Keratinocyte (primary cell): Measurements from ENCODE around the gene ARHGAP4. TPM values are rescaled to one million over a fixed set of nuclear protein-coding genes. Genes with fewer than 3 reads are reported as not detected.

Experiments used
- DNase-seq: peaks from one replicate; pipeline ENCODE4 v3.0.0-alpha.2; 2011; ENCODE audit warnings: low read depth, missing footprints, low spot score
- FAIRE-seq: peaks from 2 replicates; lab custom pipeline; 2011; peaks lifted over from hg19 to GRCh38; lab: Jason Lieb, UNC
- H2AFZ ChIP-seq: 2 replicates; pipeline ENCODE4 v1.6.0; 2012; ENCODE audit warnings: low read length, control low read depth, inconsistent platforms; ENCODE audit not compliant: control insufficient read depth
- H3K27ac ChIP-seq: 2 replicates; pipeline ENCODE4 v1.5.1; 2011; ENCODE audit warnings: low read length; ENCODE audit not compliant: control insufficient read depth, insufficient read depth
- H3K27me3 ChIP-seq: 3 replicates; pipeline ENCODE4 v1.6.0; 2011; ENCODE audit warnings: low read length; ENCODE audit not compliant: control insufficient read depth, insufficient read depth; ENCODE audit errors: extremely low read depth
- H3K36me3 ChIP-seq, 2 experiments: 2 replicates in 1 of 2; 3 replicates in 1 of 2; pipeline ENCODE4 v1.5.1; 2011; ENCODE audit warnings: low read length in 2 of 2, mild to moderate bottlenecking in 1 of 2; ENCODE audit not compliant: control insufficient read depth in 2 of 2, insufficient read depth in 2 of 2; ENCODE audit errors: extremely low read depth in 1 of 2
- H3K4me1 ChIP-seq: 3 replicates; pipeline ENCODE4 v1.5.1; 2011; ENCODE audit warnings: low read length; ENCODE audit not compliant: control insufficient read depth, insufficient read depth; ENCODE audit errors: extremely low read depth
- H3K4me2 ChIP-seq: 3 replicates; pipeline ENCODE4 v1.6.0; 2011; ENCODE audit warnings: low read depth, low read length; ENCODE audit not compliant: control insufficient read depth, insufficient read depth; ENCODE audit errors: extremely low read depth
- H3K4me3 ChIP-seq, 3 experiments: fragments of 200-600 bp in 1 of 3; sonication (generic) in 1 of 3; 2 replicates in 2 of 3; 3 replicates in 1 of 3; pipeline ENCODE4 v1.5.1; 2011 to 2016; ENCODE audit warnings: low read length in 3 of 3, mild to moderate bottlenecking in 3 of 3, control low read depth in 2 of 3, inconsistent platforms in 1 of 3, low read depth in 1 of 3, mixed read lengths in 1 of 3, mixed run types in 1 of 3, moderate library complexity in 1 of 3; ENCODE audit not compliant: control insufficient read depth in 2 of 3, insufficient read depth in 2 of 3; ENCODE audit errors: extremely low read depth in 1 of 3
- H3K79me2 ChIP-seq: 2 replicates; pipeline ENCODE4 v1.6.0; 2012; ENCODE audit warnings: low read length; ENCODE audit not compliant: control insufficient read depth, insufficient read depth
- H3K9ac ChIP-seq: 3 replicates; pipeline ENCODE4 v1.6.0; 2011; ENCODE audit warnings: low read length; ENCODE audit not compliant: control insufficient read depth, insufficient read depth; ENCODE audit errors: extremely low read depth
- H3K9me1 ChIP-seq: 3 replicates; pipeline ENCODE4 v1.6.0; 2011; ENCODE audit warnings: low read length; ENCODE audit not compliant: control insufficient read depth, insufficient read depth; ENCODE audit errors: extremely low read depth
- H3K9me3 ChIP-seq: 2 replicates; pipeline ENCODE4 v1.5.1; 2012; ENCODE audit warnings: low read depth, low read length; ENCODE audit not compliant: control insufficient read depth
- H4K20me1 ChIP-seq: 3 replicates; pipeline ENCODE4 v1.6.0; 2011; ENCODE audit warnings: low read length; ENCODE audit not compliant: control insufficient read depth, insufficient read depth; ENCODE audit errors: extremely low read depth
- EZH2 ChIP-seq: IDR thresholded peaks from one replicate; pipeline ENCODE4 v1.6.1; 2012; ENCODE audit warnings: inconsistent platforms, mild to moderate bottlenecking, low read length, moderate library complexity
- dilution Hi-C: fragments of 300-500 bp; cut with MboI; formaldehyde crosslinking; loops from one replicate; pipeline ENCODE4 v1.7.0; 2020; ENCODE audit warnings: low sequenced_read_pairs; ENCODE audit not compliant: extremely low pct_ligation_motif_present
- polyA plus RNA-seq, 5 experiments: library from polyadenylated mRNA; depleted of rRNA in 3 of 5; stranded (reverse) in 3 of 5; stranded (forward) in 1 of 5; unstranded in 1 of 5; fragments of >200 nt; gene quantifications; 1 replicate in 1 of 5; 2 replicates in 3 of 5; 3 replicates in 1 of 5; pipeline versions ENCODE4 v1.2.1 to v1.2.3, GENCODE V29; 2011 to 2012; ENCODE audit warnings: missing spikeins in 2 of 5, low read depth in 1 of 5, low replicate concordance in 1 of 5
- TF ChIP-seq, protein P1 (sequence below), 3 experiments: IDR thresholded peaks in 1 of 3; conservative IDR thresholded peaks in 1 of 3; optimal IDR thresholded peaks in 1 of 3; 2 replicates in 2 of 3; 3 replicates in 1 of 3; pipeline versions ENCODE3 to v1.5.1; 2011; ENCODE audit warnings: low read length in 3 of 3, mild to moderate bottlenecking in 3 of 3, moderate library complexity in 2 of 3, control low read depth in 1 of 3, inconsistent platforms in 1 of 3; ENCODE audit not compliant: insufficient read depth in 2 of 3; ENCODE audit errors: extremely low read depth in 1 of 3

Gene ARHGAP4
- polyA plus RNA-seq, 1 donor (not counting 4 experiments of a cell fraction or from before 2014, with no cell fraction given), result 0.35 TPM

DNA sequence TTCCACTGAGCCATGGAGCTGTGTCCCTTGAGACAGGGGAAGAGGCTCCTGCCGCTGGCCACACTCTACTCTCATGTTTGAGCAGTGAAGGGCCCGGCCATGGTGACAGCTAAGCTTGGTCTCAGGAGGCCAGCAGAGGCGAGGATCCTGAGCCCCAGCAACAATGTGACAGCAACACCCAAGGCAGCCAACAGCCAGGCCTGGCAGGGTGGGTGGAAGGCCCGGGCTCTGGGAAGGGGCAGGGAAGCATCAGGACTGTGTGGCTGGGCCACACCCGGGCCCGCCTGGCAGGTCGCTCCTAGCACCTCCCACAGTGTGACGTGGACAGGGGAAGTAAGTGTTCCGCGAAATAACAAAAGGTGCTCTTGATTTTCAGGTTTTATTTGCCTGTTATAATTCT lies 64.9 kb downstream of the ARHGAP4 start:
- DNase-seq, result no peak
- Histone ChIP-seq H3K9me3 (no peaks in the 10 kb centered on the region), H4K20me1 (no peaks in the 10 kb centered on the region), H2AFZ (no peak overlapping the region), H3K9me1 (no peaks in the 10 kb centered on the region), H3K79me2 (no peaks in the 10 kb centered on the region), H3K4me3 (no peak overlapping the region), H3K4me1 (no peaks in the 10 kb centered on the region), H3K36me3 (peaks cover 0 to 6% of the 10 kb centered on the region in 2 experiments), H3K4me2 (no peak overlapping the region), H3K9ac (no peak overlapping the region), H3K27ac (no peak overlapping the region), H3K27me3 (no peaks in the 10 kb centered on the region)
- no peak for FAIRE-seq
- TF ChIP-seq, protein P1, sequence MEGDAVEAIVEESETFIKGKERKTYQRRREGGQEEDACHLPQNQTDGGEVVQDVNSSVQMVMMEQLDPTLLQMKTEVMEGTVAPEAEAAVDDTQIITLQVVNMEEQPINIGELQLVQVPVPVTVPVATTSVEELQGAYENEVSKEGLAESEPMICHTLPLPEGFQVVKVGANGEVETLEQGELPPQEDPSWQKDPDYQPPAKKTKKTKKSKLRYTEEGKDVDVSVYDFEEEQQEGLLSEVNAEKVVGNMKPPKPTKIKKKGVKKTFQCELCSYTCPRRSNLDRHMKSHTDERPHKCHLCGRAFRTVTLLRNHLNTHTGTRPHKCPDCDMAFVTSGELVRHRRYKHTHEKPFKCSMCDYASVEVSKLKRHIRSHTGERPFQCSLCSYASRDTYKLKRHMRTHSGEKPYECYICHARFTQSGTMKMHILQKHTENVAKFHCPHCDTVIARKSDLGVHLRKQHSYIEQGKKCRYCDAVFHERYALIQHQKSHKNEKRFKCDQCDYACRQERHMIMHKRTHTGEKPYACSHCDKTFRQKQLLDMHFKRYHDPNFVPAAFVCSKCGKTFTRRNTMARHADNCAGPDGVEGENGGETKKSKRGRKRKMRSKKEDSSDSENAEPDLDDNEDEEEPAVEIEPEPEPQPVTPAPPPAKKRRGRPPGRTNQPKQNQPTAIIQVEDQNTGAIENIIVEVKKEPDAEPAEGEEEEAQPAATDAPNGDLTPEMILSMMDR (optimal IDR thresholded peaks at IDR 0.05 in 1 of 3, IDR thresholded peaks at IDR 0.05 in 1 of 3, conservative IDR thresholded peaks at IDR 0.05 in 1 of 3; ENCODE audit: extremely low read depth in 1 of 3, insufficient read depth in 2 of 3, low read length in 3 of 3), result no peak
- no peak for TF ChIP-seq EZH2
- dilution Hi-C loops, result no loop called here

Other genes starting within 250 kb of the ARHGAP4 start
- 33.6 to 56.7 TPM (median 56.1 TPM) in 3 replicates for gene SLC6A8, start 238.3 kb downstream of the ARHGAP4 start, polyA plus RNA-seq
- gene BCAP31, start 201.9 kb downstream of the ARHGAP4 start, polyA plus RNA-seq, result 260 to 267 TPM (median 262 TPM) in 3 replicates
- 0.81 to 2.0 TPM (median 0.86 TPM) in 3 replicates for gene ABCD1, start 201.4 kb downstream of the ARHGAP4 start, polyA plus RNA-seq
- 7.2 to 14.4 TPM (median 8.6 TPM) in 3 replicates for gene PLXNB3, start 162.0 kb downstream of the ARHGAP4 start, polyA plus RNA-seq
- 0.08 to 0.21 TPM (median 0.10 TPM) in 3 replicates for gene SRPK3, start 145.2 kb downstream of the ARHGAP4 start, polyA plus RNA-seq
- 44.7 to 73.5 TPM (median 45.8 TPM) in 3 replicates for gene IDH3G, start 131.9 kb downstream of the ARHGAP4 start, polyA plus RNA-seq
- gene SSR4, start 131.6 kb downstream of the ARHGAP4 start, polyA plus RNA-seq, result 187 to 320 TPM (median 209 TPM) in 3 replicates
- gene PDZD4, start 95.7 kb downstream of the ARHGAP4 start, polyA plus RNA-seq, result 0.05 to 0.35 TPM (median 0.05 TPM) in 3 replicates
- 18.2 to 31.1 TPM (median 23.3 TPM) in 3 replicates for gene L1CAM, start 40.1 kb downstream of the ARHGAP4 start, polyA plus RNA-seq
- gene AVPR2, start 21.6 kb downstream of the ARHGAP4 start, polyA plus RNA-seq, result not detected in 3 replicates
- gene NAA10, start 8.8 kb upstream of the ARHGAP4 start, polyA plus RNA-seq, result 103 to 149 TPM (median 112 TPM) in 3 replicates
- gene RENBP, start 18.4 kb upstream of the ARHGAP4 start, polyA plus RNA-seq, result 0.08 to 0.40 TPM (median 0.16 TPM) in 3 replicates
- gene HCFC1, start 45.6 kb upstream of the ARHGAP4 start, polyA plus RNA-seq, result 2.7 to 7.0 TPM (median 3.0 TPM) in 3 replicates
- gene TMEM187, start 46.5 kb upstream of the ARHGAP4 start, polyA plus RNA-seq, result 6.6 to 13.1 TPM (median 7.5 TPM) in 3 replicates
- gene IRAK1, start 93.6 kb upstream of the ARHGAP4 start, polyA plus RNA-seq, result 41.5 to 70.1 TPM (median 65.5 TPM) in 3 replicates
- 7.2 to 12.4 TPM (median 9.9 TPM) in 3 replicates for gene MECP2, start 171.5 kb upstream of the ARHGAP4 start, polyA plus RNA-seq
- not detected in 3 replicates for gene OPN1LW, start 218.0 kb upstream of the ARHGAP4 start, polyA plus RNA-seq